ENCODE data around the gene CDC26.
"Not testable (repeated sequence)": the region's sequence is repeated elsewhere in the genome, so short reads cannot be mapped to it uniquely, and the experiment has no call there.

The CDC26 gene

DNA sequence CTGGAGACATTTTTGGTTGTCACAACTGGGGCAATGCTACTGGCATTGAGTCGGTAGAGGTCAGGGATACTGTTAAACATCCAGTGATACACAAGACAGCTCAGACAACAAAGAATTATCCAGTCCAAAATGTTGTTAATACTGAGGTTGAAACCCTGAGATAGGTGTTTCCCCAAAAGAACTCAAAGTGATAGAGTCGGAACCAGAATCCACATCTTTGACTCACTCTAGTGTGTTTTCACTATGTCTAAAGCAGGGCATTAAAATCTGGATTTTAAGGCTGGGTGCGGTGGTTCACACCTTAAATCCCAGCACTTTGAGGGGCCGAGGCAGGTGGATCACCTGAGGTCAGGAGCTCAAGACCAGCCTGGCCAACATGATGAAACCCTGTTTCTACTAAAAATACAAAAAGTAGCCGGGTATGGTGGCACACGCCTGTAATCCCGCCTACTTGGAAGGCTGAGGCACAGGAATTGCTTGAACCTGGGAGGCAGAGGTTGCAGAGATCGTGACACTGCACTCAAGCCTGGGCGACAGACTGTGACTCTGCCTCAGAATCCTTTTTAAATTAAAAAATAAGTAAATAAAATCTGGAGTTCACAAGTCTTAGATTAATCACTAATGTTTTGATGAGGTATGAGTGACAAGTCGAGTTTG lies 37.0 kb downstream of the CDC26 start:
- DNase-seq (ENCODE audit: low read depth): no peak

DNA sequence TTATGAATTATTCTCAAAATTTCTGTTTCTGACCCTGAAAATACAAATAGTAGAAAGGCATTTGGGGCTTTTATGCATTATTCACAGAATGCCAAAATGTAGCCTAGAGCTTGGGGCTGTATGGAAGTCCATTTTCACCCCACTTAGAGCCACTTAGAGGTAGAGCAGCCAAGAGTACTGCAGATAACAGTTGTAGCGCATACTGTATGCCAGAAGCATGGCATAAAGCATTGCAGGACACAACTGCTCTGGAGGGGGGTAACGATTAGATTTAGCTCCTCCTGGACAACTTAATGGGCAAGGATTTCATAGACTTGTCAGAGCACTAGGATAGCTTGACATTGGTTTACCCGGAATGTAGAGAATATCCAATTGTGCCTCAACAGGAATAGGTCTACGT lies 38.3 kb downstream of the CDC26 start:
- DNase-seq (ENCODE audit: low read depth): no peak

DNA sequence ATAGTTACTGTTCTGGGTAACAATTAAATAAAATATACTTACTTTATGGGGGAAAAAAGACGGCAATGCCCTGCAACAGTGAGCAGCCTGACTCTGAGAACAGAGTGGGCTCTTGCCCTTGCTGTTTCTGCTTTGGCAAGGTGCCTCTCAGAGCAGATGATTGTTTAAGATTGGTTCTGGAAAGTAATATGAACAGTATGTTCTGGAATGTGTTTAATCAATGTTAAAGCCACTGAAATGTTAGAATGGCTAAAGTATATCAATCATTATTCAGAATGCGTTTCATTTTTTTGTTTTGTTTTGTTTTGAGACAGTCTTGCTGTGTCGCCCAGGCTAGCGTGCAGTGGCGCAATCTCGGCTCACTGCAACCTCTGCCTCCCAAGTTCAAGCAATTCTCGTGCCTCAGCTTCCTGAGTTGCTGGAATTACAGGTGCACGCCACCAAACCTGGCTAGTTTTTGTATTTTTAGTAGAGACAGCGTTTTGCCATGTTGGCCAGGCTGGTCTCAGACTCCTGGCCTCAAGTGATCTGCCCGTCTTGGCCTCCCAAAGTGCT lies 39.6 kb downstream of the CDC26 start:
- DNase-seq (ENCODE audit: low read depth): not testable (repeated sequence)

DNA sequence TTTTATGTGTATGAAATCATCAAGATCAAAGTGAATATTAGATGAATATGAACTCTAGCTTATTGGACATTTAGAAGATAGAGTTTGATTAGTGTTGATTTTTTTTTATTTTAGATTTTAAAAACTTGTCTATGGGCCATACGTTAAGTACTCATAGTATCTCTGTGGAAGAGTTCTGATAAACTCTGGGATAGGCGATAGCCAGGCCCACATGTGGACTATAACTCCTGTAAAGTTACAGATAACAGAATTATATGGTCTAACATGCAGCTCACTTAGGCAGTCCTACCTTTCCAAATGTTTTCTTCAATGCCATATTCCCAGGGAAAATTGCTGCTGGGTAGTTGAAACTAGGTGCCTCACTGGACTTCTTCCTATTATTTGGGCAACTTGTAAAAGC lies 43.7 kb downstream of the CDC26 start:
- DNase-seq (ENCODE audit: low read depth): no peak

DNA sequence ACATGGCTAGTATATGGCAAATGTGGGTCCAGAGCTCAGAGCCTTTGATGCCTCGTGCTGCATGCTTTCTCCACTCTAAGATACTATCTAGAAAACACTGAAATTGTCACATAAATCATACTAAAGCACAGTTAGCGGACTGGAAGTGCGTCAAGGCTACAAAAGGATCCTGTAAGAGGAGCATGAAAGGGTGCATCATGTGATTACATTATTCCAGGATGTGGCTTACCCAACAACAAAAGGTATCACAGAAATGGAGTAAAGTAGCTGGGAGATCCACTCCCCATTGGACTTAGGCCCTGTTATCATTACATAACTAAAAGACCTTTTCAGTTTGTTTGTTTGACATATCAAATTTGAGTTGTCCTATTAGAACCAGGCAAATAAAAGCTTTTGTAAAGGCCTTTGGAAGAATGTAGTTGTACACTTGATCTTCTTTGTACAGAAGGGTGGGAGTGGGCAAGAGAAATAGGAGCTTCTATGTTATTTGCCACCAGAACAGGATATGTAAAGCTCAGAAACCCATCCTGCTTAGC lies 47.2 kb downstream of the CDC26 start:
- no peak for DNase-seq (ENCODE audit: low read depth)

DNA sequence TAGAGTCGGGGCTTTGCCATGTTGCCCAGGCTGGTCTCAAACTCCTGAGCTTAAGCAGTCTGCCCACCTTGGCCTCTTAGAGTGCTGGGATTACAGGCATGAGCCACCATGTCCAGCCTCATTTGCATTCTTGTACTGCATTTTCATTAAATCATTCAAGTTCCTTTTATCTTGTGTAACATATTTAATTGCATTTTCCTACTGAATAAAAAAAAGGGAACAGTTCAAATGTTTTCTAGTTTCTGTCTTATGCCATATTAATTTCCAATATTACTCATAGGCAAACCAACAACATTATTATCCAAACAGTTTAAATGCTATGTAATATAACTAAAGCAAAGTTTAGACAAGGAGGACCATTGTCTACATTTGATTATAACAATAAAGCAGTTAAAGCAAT lies 47.9 kb downstream of the CDC26 start:
- DNase-seq (ENCODE audit: low read depth): no peak

DNA sequence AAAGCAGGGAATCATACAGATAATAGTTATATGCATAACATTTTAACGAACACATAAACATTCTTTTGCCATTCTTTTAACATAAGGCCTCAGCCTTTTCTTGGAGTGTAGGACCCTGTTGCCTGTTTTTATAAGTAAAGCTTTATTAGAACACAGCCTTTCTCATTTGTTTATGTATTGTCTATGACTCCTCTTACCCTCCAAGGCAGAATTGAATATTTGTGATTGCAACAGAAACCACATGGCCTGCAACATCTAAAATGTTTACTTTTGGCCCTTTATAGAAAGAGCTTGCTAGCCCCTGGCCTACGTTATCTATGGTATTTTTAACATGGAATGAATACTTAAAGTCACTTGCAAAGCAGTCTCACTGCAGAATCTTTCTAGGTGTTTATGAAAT lies 51.4 kb downstream of the CDC26 start:
- DNase-seq (ENCODE audit: low read depth): no peak

DNA sequence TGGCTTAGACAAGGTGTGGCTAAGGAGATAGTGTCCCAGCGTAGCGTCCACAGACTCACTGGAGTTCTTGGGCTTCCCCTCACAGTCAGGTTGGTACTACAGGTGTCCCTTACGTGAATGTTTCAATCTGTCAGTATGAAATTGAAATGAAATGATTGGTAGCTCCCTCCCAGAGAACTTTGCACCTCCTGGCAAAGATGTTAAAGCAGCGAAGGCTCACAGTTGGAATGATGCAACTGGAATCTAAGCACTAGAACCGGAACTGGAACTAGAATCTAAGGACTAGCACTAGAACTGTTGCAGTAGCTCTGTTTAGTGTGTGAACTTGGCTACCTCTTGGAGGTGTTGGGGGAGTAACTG lies 52.9 kb downstream of the CDC26 start:
- no peak for DNase-seq (ENCODE audit: low read depth)

DNA sequence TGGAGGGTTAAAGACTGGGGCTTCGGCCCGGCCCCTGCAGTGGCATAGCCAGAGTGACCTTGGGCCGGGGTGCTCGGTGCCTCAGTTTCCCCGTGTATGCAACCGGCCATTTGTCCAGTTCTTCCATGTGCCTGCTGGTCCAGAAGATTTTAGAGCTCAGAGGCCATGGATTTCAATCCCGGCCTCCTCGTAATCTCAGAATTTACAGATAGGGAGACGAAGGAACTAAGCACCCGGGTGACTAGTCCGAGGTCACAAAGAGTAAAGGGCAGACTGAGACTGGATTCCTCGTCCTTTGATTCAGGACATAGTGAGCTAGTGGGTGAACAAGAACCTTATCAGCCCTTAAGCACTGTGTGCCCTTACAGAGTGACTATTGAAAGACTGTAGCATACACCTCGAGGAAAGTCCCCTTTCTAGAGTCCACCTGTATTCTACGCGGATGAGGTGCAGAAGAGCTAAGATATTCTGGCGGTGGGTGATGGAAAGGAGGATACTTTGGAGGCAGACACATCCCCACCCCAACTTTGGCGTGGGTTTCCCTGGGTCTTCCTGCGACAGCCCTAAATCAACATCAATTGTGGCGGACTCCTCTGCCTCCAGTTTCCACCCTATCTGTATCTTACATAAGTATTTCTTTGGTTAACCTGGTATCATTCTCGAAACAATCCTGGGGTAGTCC lies 53.4 kb downstream of the CDC26 start:
- DNase-seq (ENCODE audit: low read depth): no peak

- peak; percentile 95 for DNase-seq (ENCODE audit: low read depth)
Observed at GRCh38 chr9:113221003-113221799, 54.2 kb downstream of the CDC26 start, which contains the start of the genes FKBP15 and SLC31A1. TSS of gene FKBP15 (minus strand) at chr9:113221277. CDS start at chr9:113221243, 34 bp downstream. TSS of gene SLC31A1 (plus strand) at chr9:113221544. CDS start at chr9:113256149, 34,605 bp downstream.

- DNase-seq (ENCODE audit: low read depth): no peak
Observed at GRCh38 chr9:113220467-113221002, 54.8 kb downstream of the CDC26 start.

- DNase-seq (ENCODE audit: low read depth): no peak
Observed at GRCh38 chr9:113219969-113220368, 55.4 kb downstream of the CDC26 start.

DNA sequence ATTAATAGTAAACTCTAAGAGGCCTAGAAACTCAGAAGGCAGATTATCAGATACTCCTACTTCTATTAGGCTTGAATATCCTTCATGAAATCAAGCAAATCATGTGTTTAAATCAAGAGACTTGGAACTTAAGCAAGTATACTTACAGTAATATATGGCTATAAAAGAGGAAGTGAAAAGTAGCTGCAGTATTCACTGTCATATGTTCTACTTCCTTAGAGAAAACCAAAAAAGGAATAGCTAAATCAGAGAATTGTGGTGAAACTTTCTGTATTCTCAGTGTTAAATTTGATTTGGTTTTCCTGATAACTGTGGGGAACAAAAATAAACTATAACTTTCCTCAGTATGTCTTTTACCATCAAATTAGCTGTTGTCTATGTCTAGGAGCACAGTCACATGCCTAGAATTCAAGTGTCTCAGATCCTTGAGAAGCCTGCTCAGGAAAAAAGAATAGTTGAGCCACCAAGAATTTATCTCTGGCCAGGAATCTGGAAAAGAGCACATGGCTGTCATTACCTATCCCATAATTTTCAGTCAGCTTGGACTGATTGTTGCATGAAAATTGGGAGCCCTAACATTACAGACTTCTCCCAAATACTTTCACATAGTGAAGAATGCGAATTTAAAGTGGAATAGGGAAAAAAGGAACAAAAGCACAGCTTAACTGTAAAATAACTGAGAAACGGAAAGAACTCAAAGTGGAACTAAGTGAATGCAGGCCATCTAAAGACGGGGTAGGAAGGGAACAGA lies 56.0 kb downstream of the CDC26 start:
- DNase-seq (ENCODE audit: low read depth): no peak

Measured in stimulated activated CD4-positive, alpha-beta T cell treated with anti-CD3 and anti-CD28 coated beads, Interleukin-2, amount 100 ng/mL, for 4 hours (primary cell).